Measurements from ENCODE around the gene TMEM39B.
A peak's percentile ranks its signal among the peaks of the same experiment; 100 is the strongest.
"Not testable (repeated sequence)": the region's sequence is repeated elsewhere in the genome, so short reads cannot be mapped to it uniquely, and the experiment has no call there.

TMEM39B gene

GRCh38 chr1:32060914-32061313 lies 11.8 kb upstream of the TMEM39B start:
- Mint-ChIP-seq H3K27ac (peak overlapping the region; percentile 95), H3K4me1 (peaks cover 55% of the 10 kb centered on the region), H3K4me3 (no peak overlapping the region), H3K27me3 (ENCODE audit: low read depth, poor library complexity) (no peaks in the 10 kb centered on the region), H3K36me3 (ENCODE audit: low read depth) (peaks cover 59% of the 10 kb centered on the region), H3K9me3 (no peaks in the 10 kb centered on the region)
- no peak for TF ChIP-seq CTCF (IDR thresholded peaks at IDR 0.05)
- DNase-seq, result no peak

DNA sequence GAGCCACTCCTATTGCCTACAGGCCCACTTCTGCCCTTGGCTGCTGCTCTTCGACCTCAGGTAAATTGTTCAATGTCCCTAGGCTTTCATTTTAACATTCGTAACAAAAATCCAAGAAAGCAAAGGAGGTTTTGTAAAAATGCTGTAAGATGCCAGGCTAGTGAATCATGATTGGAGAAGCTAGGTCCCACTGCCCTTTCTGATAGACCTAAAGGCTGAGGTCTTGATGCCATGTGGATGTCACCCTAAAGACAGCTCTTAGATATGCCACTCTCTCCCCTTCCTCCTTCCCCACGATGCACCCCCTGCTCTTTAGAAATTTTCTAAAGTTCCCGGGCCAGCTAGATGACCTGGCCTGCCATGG lies 9.9 kb upstream of the TMEM39B start:
- peaks cover 47% of the 10 kb centered on the region for H3K36me3 Mint-ChIP-seq (ENCODE audit: low read depth)
- H3K9me3 Mint-ChIP-seq, result no peaks in the 10 kb centered on the region
- no peaks in the 10 kb centered on the region for H3K27me3 Mint-ChIP-seq (ENCODE audit: low read depth, poor library complexity)
- peak overlapping the region; percentile 97 for H3K27ac Mint-ChIP-seq
- no peak for TF ChIP-seq CTCF (IDR thresholded peaks at IDR 0.05)
- H3K4me3 Mint-ChIP-seq, result peak overlapping the region; percentile 66
- DNase-seq, result no peak
- H3K4me1 Mint-ChIP-seq, result peaks cover 55% of the 10 kb centered on the region

GRCh38 chr1:32063261-32063681 lies 9.5 kb upstream of the TMEM39B start:
- Mint-ChIP-seq H3K4me1 (peaks cover 57% of the 10 kb centered on the region), H3K4me3 (peak overlapping the region; percentile 66), H3K27ac (peak overlapping the region; percentile 97), H3K9me3 (no peaks in the 10 kb centered on the region), H3K36me3 (ENCODE audit: low read depth) (peaks cover 44% of the 10 kb centered on the region), H3K27me3 (ENCODE audit: low read depth, poor library complexity) (no peaks in the 10 kb centered on the region)
- DNase-seq, result no peak
- TF ChIP-seq CTCF (IDR thresholded peaks at IDR 0.05), result peak; percentile 51

- peaks cover 60% of the 10 kb centered on the region for H3K4me1 Mint-ChIP-seq
- H3K27me3 Mint-ChIP-seq (ENCODE audit: low read depth, poor library complexity); H3K9me3 Mint-ChIP-seq; H3K4me3 Mint-ChIP-seq; H3K27ac Mint-ChIP-seq; DNase-seq: not testable (repeated sequence)
- H3K36me3 Mint-ChIP-seq (ENCODE audit: low read depth), result peaks cover 19% of the 10 kb centered on the region
Observed at GRCh38 chr1:32065613-32066488, 6.9 kb upstream of the TMEM39B start.

GRCh38 chr1:32066489-32066873 lies 6.3 kb upstream of the TMEM39B start:
- peaks cover 15% of the 10 kb centered on the region for H3K36me3 Mint-ChIP-seq (ENCODE audit: low read depth)
- H3K27ac Mint-ChIP-seq, result no peak overlapping the region
- TF ChIP-seq CTCF (IDR thresholded peaks at IDR 0.05), result no peak
- no peaks in the 10 kb centered on the region for H3K9me3 Mint-ChIP-seq
- H3K4me3 Mint-ChIP-seq, result no peak overlapping the region
- DNase-seq, result no peak
- H3K27me3 Mint-ChIP-seq (ENCODE audit: low read depth, poor library complexity), result no peaks in the 10 kb centered on the region
- peaks cover 54% of the 10 kb centered on the region for H3K4me1 Mint-ChIP-seq

GRCh38 chr1:32068957-32069588 lies 3.7 kb upstream of the TMEM39B start:
- Mint-ChIP-seq H3K4me3 (peak overlapping the region; percentile 37), H3K27me3 (ENCODE audit: low read depth, poor library complexity) (peaks cover 2% of the 10 kb centered on the region), H3K36me3 (ENCODE audit: low read depth) (peaks cover 1% of the 10 kb centered on the region), H3K4me1 (peaks cover 49% of the 10 kb centered on the region), H3K9me3 (no peaks in the 10 kb centered on the region), H3K27ac (peak overlapping the region; percentile 46)
- no peak for TF ChIP-seq CTCF (IDR thresholded peaks at IDR 0.05)
- no peak for DNase-seq
